Glutamatergic neuron (in vitro differentiated cells): ENCODE results near the gene ISM1. TPM values are rescaled to one million over a fixed set of nuclear protein-coding genes. Genes with fewer than 3 reads are reported as not detected.

Source experiments
- DNase-seq: peaks from one replicate; pipeline ENCODE4 v3.0.0; 2022
- H3K27ac Mint-ChIP-seq: one replicate; pipeline ENCODE4 v1.8.0; 2020; ENCODE audit warnings: mild to moderate bottlenecking, mixed read lengths, inconsistent platforms; ENCODE audit not compliant: unreplicated experiment
- H3K27me3 Mint-ChIP-seq: one replicate; pipeline ENCODE4 v1.8.0; 2020; ENCODE audit warnings: mild to moderate bottlenecking, moderate library complexity, mixed read lengths, inconsistent platforms; ENCODE audit not compliant: unreplicated experiment
- H3K36me3 Mint-ChIP-seq: one replicate; pipeline ENCODE4 v1.8.0; 2020; ENCODE audit warnings: mild to moderate bottlenecking, mixed read lengths, inconsistent platforms; ENCODE audit not compliant: unreplicated experiment
- H3K4me1 Mint-ChIP-seq: one replicate; pipeline ENCODE4 v1.8.0; 2020; ENCODE audit warnings: mild to moderate bottlenecking, low read depth, mixed read lengths, inconsistent platforms; ENCODE audit not compliant: unreplicated experiment
- H3K4me3 Mint-ChIP-seq: one replicate; pipeline ENCODE4 v1.8.0; 2020; ENCODE audit warnings: mild to moderate bottlenecking, mixed read lengths, inconsistent platforms; ENCODE audit not compliant: unreplicated experiment
- H3K9me3 Mint-ChIP-seq: one replicate; pipeline ENCODE4 v1.8.0; 2020; ENCODE audit warnings: mild to moderate bottlenecking, moderate library complexity, mixed read lengths, inconsistent platforms; ENCODE audit not compliant: unreplicated experiment
- total RNA-seq: library from RNA; stranded (reverse); fragmentation: NEBNext Ultra II Directional; extraction: Animal tissue kit (Norgen Biotek cat#: 25700); gene quantifications from one replicate; pipeline ENCODE4 v1.2.1, GENCODE V29; 2021; ENCODE audit not compliant: unreplicated experiment
- TF ChIP-seq, protein P1 (sequence below): fragments of 200-600 bp; sonication (generic); IDR thresholded peaks from one replicate; pipeline ENCODE4 v1.5.0; 2021; ENCODE audit not compliant: partially characterized antibody, unreplicated experiment

Gene ISM1
- total RNA-seq, 1 donor from 2014 or later, result 0.32 TPM

DNA sequence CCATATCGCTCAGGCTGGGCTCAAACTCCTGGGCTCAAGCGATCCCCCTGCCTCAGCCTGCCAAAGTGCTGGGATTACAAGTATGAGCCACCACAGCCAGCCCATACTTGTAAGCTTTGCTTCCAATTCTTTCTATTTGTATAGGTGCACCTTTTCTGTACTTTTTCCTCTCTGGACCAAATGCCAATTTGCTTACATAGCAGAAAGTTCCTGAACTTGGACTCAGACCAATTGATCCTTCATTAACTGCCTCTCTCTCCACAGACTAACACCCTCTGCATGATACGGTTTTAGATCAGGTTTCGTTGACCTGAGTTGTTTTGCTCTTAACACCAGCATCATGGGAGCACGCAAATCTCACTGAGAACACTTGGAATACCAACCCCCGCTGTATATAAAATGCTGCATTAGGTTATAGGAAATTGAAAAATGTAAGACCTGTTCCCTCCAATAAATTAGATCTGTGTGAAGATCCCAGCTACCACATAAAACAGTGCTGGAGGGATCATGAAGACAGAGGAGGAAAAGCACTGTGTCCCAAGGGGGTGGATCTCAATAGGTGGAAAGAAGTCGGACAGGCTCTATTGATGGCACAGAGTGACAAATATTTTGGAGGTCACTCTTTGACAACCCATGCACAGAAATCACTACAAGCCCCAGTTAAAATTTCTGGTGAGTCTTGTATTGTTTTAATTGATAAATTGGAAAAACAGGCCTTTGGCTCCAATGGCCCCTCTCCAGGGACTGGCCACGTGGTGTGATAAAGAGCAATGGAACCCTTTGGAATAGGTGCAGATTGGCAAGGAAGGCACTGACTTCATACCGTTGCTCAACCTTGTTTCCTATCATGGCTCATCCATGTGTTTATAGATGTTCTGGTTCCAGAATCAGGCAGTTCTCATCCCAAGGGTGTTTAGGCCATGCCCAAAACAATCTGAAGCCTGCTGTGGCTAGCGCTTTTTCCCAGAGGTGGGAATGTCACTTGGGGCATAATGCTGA, 51.2 kb downstream of the ISM1 start:
- Mint-ChIP-seq H3K9me3 (no peaks in the 10 kb centered on the region), H3K4me1 (peaks cover 35% of the 10 kb centered on the region), H3K4me3 (no peak overlapping the region), H3K27ac (peak overlapping the region; percentile 57), H3K36me3 (no peaks in the 10 kb centered on the region), H3K27me3 (peaks cover 6% of the 10 kb centered on the region)
- TF ChIP-seq, protein P1, sequence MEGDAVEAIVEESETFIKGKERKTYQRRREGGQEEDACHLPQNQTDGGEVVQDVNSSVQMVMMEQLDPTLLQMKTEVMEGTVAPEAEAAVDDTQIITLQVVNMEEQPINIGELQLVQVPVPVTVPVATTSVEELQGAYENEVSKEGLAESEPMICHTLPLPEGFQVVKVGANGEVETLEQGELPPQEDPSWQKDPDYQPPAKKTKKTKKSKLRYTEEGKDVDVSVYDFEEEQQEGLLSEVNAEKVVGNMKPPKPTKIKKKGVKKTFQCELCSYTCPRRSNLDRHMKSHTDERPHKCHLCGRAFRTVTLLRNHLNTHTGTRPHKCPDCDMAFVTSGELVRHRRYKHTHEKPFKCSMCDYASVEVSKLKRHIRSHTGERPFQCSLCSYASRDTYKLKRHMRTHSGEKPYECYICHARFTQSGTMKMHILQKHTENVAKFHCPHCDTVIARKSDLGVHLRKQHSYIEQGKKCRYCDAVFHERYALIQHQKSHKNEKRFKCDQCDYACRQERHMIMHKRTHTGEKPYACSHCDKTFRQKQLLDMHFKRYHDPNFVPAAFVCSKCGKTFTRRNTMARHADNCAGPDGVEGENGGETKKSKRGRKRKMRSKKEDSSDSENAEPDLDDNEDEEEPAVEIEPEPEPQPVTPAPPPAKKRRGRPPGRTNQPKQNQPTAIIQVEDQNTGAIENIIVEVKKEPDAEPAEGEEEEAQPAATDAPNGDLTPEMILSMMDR, result no peak
- no peak for DNase-seq

DNA sequence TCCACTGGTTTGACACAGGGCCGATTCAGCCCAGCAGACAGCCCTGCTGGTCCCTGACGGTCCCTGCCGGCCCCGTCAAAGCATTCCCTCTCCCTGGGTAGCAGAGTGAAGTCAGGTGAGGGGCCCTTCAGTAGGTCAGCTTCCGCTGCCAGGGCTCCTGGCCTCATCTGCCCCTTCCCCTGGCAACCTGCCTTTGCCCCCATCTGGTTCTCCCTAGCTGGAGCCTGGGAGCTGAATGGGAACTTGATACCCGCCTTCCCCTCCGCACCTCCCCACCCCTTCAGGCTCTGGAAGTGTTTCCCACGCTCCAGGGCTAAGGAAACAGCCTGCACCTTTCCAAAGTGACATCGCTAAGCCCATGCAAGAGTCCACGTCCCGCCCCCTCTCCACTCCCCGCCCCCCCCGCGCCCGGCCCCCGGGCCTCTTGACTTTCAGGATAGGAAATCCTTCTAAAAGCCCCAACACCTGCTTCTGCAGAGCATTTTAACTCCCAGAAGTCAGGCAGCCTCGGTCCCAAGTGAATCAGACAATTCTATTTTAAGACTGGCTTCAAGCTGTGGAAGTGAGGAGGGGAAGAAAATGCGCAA, 53.3 kb downstream of the ISM1 start:
- peak; percentile 65 for DNase-seq
- no peaks in the 10 kb centered on the region for H3K9me3 Mint-ChIP-seq
- H3K4me3 Mint-ChIP-seq, result peak overlapping the region; percentile 55
- peaks cover 4% of the 10 kb centered on the region for H3K27me3 Mint-ChIP-seq
- no peaks in the 10 kb centered on the region for H3K36me3 Mint-ChIP-seq
- peak overlapping the region; percentile 86 for H3K27ac Mint-ChIP-seq
- H3K4me1 Mint-ChIP-seq, result peaks cover 37% of the 10 kb centered on the region
- TF ChIP-seq, protein P1, result no peak

DNA sequence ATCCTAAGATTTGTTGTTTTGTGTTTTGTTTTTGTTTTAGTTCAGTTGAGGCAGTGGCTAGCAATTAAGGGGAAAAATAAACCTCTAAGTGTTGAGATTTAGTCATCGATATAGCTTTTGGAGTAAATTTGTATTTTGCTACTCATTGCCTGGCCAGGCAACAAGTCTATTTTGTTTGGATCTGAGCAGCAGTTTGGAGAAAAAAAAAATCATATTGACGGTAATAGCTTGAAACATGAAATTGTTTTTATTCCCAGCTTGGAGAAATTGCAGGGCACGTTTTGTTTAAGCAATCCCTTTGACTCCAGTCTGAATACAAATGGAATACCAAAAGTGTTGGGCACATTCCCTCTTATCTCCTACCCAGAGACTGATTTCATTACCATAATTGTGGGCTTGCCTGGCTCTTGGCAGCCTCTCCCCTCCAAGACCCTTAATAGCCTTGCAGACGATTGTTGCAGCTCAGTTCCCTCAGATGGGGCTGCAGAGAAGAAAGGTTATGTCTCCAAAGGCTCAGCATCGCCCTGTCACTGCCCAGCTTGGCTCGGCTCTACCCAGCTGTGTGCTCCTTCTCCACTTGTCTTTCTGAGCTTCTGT, 56.0 kb downstream of the ISM1 start:
- H3K4me1 Mint-ChIP-seq, result peaks cover 33% of the 10 kb centered on the region

DNA sequence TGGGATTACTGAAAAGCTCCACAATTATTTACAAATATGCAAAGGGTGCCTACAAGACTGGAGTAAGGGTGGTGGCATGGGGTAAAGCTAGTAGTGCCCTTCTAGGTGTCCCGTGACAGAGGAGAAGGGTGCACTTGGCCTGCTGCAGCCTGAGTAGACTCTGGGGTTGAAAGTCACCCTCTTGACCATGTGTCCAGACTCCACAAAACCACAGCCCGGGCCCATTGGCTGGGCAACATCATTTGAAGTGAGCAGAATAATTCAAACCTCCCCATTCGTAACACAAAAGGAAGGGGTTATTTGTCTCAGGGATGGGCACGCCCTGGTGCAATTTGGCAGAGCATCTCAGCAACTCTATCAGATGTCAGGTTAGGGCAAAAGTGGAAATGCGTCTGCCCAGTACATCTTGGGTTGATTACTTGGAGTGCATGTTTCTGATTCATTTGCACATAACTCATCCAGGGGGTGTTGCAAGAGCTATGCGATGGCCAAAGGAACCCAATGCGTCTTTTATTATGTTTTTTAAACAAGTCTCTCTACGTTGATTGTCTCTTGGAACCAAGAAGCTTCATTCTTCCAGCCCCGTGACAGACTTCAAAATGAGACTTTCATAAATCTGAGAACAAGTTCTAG, 56.7 kb downstream of the ISM1 start:
- Mint-ChIP-seq H3K4me1 (peaks cover 26% of the 10 kb centered on the region), H3K27me3 (peaks cover 2% of the 10 kb centered on the region), H3K36me3 (no peaks in the 10 kb centered on the region), H3K4me3 (no peak overlapping the region), H3K9me3 (no peaks in the 10 kb centered on the region), H3K27ac (no peak overlapping the region)
- TF ChIP-seq, protein P1, result no peak
- DNase-seq, result no peak

More for the DNA sequence above, 56.0 kb downstream of the ISM1 start:
- no peak overlapping the region for H3K27ac Mint-ChIP-seq
- TF ChIP-seq, protein P1, result no peak
- H3K36me3 Mint-ChIP-seq, result no peaks in the 10 kb centered on the region
- H3K9me3 Mint-ChIP-seq, result no peaks in the 10 kb centered on the region
- H3K4me3 Mint-ChIP-seq, result no peak overlapping the region
- H3K27me3 Mint-ChIP-seq, result no peaks in the 10 kb centered on the region
- DNase-seq, result no peak
